Stomach (tissue), 9 donors: Measurements from ENCODE around the gene VPS13D. TPM values are rescaled to one million over a fixed set of nuclear protein-coding genes. Genes with fewer than 3 reads are reported as not detected.
A peak's percentile ranks its signal among the peaks of the same experiment; 100 is the strongest.

ENCODE experiments used
- DNase-seq, 2 donors: peaks; one replicate each; pipeline versions ENCODE4 v3.0.0 to v3.0.0-alpha.2; 2013 to 2019
- H3K27ac ChIP-seq, 5 donors: fragments of 200-600 bp in 4 of 5; sonication (generic) in 4 of 5; one replicate each; pipeline ENCODE4 v1.5.1; 2013 to 2019; ENCODE audit warnings: mild to moderate bottlenecking in 1 of 5, moderate library complexity in 1 of 5
- H3K27me3 ChIP-seq, 3 donors: fragments of 200-600 bp; sonication (generic); one replicate each; pipeline ENCODE4 v1.5.1; 2017 to 2019; ENCODE audit warnings: mixed run types in 1 of 3
- H3K36me3 ChIP-seq, 4 donors: fragments of 200-600 bp; sonication (generic); 1 replicate in 3 of 4; 2 replicates in 1 of 4; pipeline ENCODE4 v1.5.1; 2016 to 2019
- H3K4me1 ChIP-seq, 4 donors: fragments of 200-600 bp; sonication (generic); one replicate each; pipeline ENCODE4 v1.5.1; 2016 to 2019
- H3K4me3 ChIP-seq, 4 donors: fragments of 200-600 bp; sonication (generic) in 3 of 4; one replicate each; pipeline ENCODE4 v1.5.1; 2016 to 2019; ENCODE audit warnings: mild to moderate bottlenecking in 1 of 4
- H3K9me3 ChIP-seq, 4 donors: fragments of 200-600 bp; sonication (generic); one replicate each; pipeline ENCODE4 v1.5.1; 2016 to 2019
- EP300 ChIP-seq: sonication (generic); formaldehyde crosslinking; IDR thresholded peaks from one replicate; pipeline ENCODE4 v1.6.1; 2017; ENCODE audit warnings: antibody characterized with exemption
- POLR2A ChIP-seq, 4 donors: fragments of 450-650 bp; IDR thresholded peaks; one replicate each; pipeline ENCODE4 v1.6.1; 2016; ENCODE audit warnings: antibody characterized with exemption in 4 of 4, control low read depth in 2 of 4, mild to moderate bottlenecking in 1 of 4, moderate library complexity in 1 of 4
- POLR2AphosphoS5 ChIP-seq, 3 donors: sonication (generic); formaldehyde crosslinking; IDR thresholded peaks; one replicate each; pipeline ENCODE4 v1.6.1; 2016; ENCODE audit warnings: antibody characterized with exemption in 3 of 3
- WGBS, 5 donors: extraction: QIAGEN DNeasy Blood & Tissue Kit in 3 of 5; methylation state at CpG; one replicate each; pipeline versions ENCODE4 v1.1.5 to v1.1.7; 2013 to 2018; 5-methylcytosine and 5-hydroxymethylcytosine counted together
- intact Hi-C: fragments of 100-400 bp; cut with DNase I; formaldehyde crosslinking; loops from one replicate; pipeline ENCODE4 v1.15.1; 2023; ENCODE audit warnings: low total_unique reads
- polyA plus RNA-seq, 3 donors: library from polyadenylated mRNA; stranded (reverse); fragments of 200-250 nt; gene quantifications; one replicate each; pipeline ENCODE4 v1.2.3, GENCODE V29; 2013
- total RNA-seq, 5 donors: library from RNA; depleted of rRNA; stranded (reverse); fragments of >200 nt; gene quantifications; one replicate each; pipeline versions ENCODE4 v1.1.0 to v1.2.3, GENCODE V29; 2014 to 2016
- TF ChIP-seq, protein P1 (sequence below), 7 experiments: fragments of 450-650 bp in 4 of 7; fragments of 200-600 bp in 3 of 7; sonication (generic) in 3 of 7; IDR thresholded peaks; one replicate each; pipeline ENCODE4 v1.5.1; 2016 to 2019; ENCODE audit warnings: antibody characterized with exemption in 7 of 7, control low read depth in 2 of 7, mild to moderate bottlenecking in 1 of 7
- donor health status: healthy with polysubstance abuse.
- donor health status: Bipolar disorder and iron deficiency.
- donor health status: healthy.

Gene VPS13D
- total and polyA plus RNA-seq, 8 donors, result 6.7 to 106 (median 66.5) TPM

DNA sequence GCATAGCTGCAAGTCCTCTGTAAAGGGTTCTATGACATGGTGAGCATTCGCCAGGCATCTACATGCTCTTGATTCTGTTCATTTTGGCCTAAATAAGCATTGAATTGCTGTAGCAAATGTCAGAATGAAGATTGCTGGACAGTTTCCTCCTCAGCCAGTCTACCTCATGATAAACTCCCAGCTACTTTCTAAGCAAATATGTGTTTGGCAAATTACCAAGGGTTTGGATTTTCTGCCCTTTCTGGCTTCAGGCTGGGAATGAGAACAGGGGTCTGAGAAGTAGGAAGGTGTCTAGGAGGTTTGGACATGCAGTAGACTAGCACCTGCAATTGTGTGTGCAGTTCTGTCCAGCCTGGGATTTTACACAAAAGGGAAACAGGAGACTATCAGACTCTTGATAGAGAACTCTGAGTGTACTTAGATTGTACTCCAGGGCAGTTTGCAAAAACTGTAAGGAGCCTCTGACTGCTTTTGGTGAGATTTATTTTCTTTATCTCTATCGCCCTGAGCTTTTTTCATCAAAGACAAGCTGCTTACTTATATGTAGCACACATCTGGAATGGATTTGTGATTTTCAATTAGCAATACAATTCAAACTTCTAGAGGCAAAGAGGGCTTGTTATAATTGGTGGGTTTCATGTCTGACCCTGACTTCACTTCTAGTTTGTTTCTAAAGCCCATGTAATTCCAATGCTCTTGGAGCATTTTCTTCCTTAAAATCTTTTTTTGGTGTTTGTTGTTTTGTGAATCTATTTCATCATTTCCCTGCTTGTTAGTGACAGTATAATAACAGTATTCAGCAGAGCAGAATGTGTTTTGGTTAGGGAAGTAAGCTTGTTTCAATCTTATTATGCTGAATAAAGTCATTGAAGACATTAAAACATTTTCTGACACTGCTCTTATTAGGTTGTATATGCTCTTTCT, 150.8 kb downstream of the VPS13D start:
- peak overlapping the region; percentile 54 to 75 (median 67) for H3K27ac ChIP-seq
- no peak for TF ChIP-seq POLR2AphosphoS5 (IDR thresholded peaks at IDR 0.05)
- TF ChIP-seq, protein P1, sequence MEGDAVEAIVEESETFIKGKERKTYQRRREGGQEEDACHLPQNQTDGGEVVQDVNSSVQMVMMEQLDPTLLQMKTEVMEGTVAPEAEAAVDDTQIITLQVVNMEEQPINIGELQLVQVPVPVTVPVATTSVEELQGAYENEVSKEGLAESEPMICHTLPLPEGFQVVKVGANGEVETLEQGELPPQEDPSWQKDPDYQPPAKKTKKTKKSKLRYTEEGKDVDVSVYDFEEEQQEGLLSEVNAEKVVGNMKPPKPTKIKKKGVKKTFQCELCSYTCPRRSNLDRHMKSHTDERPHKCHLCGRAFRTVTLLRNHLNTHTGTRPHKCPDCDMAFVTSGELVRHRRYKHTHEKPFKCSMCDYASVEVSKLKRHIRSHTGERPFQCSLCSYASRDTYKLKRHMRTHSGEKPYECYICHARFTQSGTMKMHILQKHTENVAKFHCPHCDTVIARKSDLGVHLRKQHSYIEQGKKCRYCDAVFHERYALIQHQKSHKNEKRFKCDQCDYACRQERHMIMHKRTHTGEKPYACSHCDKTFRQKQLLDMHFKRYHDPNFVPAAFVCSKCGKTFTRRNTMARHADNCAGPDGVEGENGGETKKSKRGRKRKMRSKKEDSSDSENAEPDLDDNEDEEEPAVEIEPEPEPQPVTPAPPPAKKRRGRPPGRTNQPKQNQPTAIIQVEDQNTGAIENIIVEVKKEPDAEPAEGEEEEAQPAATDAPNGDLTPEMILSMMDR (IDR thresholded peaks at IDR 0.05), result no peak
- TF ChIP-seq POLR2A (IDR thresholded peaks at IDR 0.05), result no peak
- no peak for TF ChIP-seq EP300
- no peaks in the 10 kb centered on the region for H3K27me3 ChIP-seq
- 25 to 53% (median 45%) methylated on average over 2 of the region's 2 CpGs for WGBS, 5 donors
- peak in 1 of 2 donors; percentile 53 for DNase-seq
- intact Hi-C loops, result no loop called here
- H3K9me3 ChIP-seq, result no peaks in the 10 kb centered on the region
- H3K4me1 ChIP-seq, result peaks cover 16 to 63% (median 39%) of the 10 kb centered on the region in 4 donors
- no peak overlapping the region for H3K4me3 ChIP-seq
- H3K36me3 ChIP-seq, result peaks cover 9 to 70% (median 56%) of the 10 kb centered on the region in 4 donors

DNA sequence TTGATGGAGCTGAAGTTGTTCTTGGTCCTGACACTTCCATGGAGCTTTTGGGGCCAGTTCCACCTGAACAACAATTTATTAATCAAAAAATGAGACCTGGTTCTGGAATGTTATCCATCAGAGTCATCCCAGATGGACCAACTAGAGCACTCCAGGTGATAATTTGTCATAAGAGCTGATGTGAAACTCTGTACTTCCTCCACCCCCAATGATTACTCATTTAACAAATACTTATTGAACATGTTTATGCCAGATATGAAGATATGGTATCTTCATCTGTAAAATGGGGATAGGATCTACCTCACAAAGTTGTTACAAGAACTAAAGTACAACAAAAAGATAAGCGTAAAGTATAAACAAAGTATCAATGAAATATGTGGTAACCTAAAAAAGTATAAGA, 153.2 kb downstream of the VPS13D start:
- intact Hi-C loops, result no loop called here
- TF ChIP-seq EP300 (no peak), POLR2A (IDR thresholded peaks at IDR 0.05) (no peak), POLR2AphosphoS5 (IDR thresholded peaks at IDR 0.05) (no peak)
- TF ChIP-seq, protein P1 (IDR thresholded peaks at IDR 0.05), result no peak
- no peak for DNase-seq
- H3K4me1 ChIP-seq, result peaks cover 9 to 54% (median 32%) of the 10 kb centered on the region in 4 donors
- H3K27me3 ChIP-seq, result no peaks in the 10 kb centered on the region
- no peak overlapping the region for H3K4me3 ChIP-seq
- WGBS, 5 donors, result 89 to 100% (median 96%) methylated on average over 1 of the region's 1 CpG
- H3K27ac ChIP-seq, result peak overlapping the region in 2 of 5 donors; percentile 56 to 75
- peaks cover 0 to 16% (median 6%) of the 10 kb centered on the region in 4 donors for H3K9me3 ChIP-seq
- H3K36me3 ChIP-seq, result peaks cover 25 to 75% (median 72%) of the 10 kb centered on the region in 4 donors

DNA sequence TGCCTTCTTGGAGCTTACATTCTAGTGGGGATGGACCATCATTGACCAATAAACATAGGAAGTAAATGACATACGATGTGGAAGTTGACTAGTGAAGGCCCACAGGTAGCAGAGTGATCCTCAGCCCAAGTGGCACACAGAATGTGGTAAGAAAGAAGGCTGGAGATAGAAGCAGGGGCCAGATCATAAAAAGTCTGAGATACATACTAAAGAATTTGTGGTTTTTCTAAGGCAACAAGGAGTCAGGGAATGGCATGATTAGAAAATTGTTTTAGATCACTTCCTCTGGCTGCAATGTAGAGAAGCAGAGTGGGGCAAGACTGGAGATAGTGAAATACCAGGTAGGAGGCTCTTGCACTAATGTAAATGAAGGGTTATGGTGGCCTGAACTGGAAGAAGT, 154.0 kb downstream of the VPS13D start:
- Histone ChIP-seq H3K4me3 (no peak overlapping the region), H3K36me3 (peaks cover 25 to 75% (median 72%) of the 10 kb centered on the region in 4 donors), H3K27me3 (no peaks in the 10 kb centered on the region), H3K27ac (no peak overlapping the region), H3K9me3 (peaks cover 0 to 20% (median 6%) of the 10 kb centered on the region in 4 donors), H3K4me1 (peaks cover 9 to 54% (median 32%) of the 10 kb centered on the region in 4 donors)
- WGBS, 5 donors, result 93 to 100% (median 96%) methylated on average over 1 of the region's 1 CpG
- no peak for DNase-seq
- intact Hi-C loops, result no loop called here
- TF ChIP-seq POLR2A (IDR thresholded peaks at IDR 0.05), result no peak

DNA sequence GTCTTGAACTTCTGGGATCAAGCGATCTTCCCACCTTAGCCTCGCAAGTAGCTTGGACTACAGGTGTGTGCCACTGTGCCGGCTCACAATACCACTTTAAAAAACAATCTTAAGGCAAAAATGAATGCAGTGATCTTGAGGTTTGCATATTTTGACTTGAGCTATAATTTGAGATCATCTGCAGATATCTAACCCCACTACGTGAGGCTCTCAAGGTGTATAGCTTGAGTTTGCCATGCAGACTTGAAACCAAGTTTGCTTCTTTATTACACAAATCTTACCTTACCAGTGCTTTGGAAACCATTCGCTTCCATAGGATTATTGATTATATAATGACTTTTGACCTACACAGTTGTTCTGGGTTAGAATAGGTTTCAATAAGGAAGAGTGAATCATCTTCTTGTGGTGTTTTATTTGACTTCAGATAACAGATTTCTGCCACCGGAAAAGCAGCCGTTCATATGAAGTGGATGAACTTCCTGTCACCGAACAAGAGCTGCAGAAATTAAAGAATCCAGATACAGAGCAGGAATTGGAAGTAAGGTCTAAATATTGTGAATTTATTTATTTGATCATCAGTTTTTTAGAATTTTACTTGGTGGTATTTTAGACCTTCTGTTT, 155.1 kb downstream of the VPS13D start:
- Histone ChIP-seq H3K27ac (no peak overlapping the region), H3K9me3 (peaks cover 0 to 20% (median 6%) of the 10 kb centered on the region in 4 donors), H3K4me1 (peaks cover 7 to 46% (median 27%) of the 10 kb centered on the region in 4 donors), H3K27me3 (no peaks in the 10 kb centered on the region), H3K4me3 (no peak overlapping the region), H3K36me3 (peaks cover 28 to 75% (median 71%) of the 10 kb centered on the region in 4 donors)
- WGBS, 5 donors, result 70 to 79% (median 75%) methylated on average over 8 of the region's 8 CpGs
- DNase-seq, result no peak
- intact Hi-C loops, result no loop called here
- TF ChIP-seq, protein P1 (IDR thresholded peaks at IDR 0.05), result no peak
- TF ChIP-seq EP300 (no peak), POLR2AphosphoS5 (IDR thresholded peaks at IDR 0.05) (no peak), POLR2A (IDR thresholded peaks at IDR 0.05) (no peak)
